Vagina (tissue), 2 donors: Measurements from ENCODE around the gene SREBF2.

Experiments used
- CTCF ChIP-seq, 3 experiments: fragments of 450-650 bp in 2 of 3; fragments of 200-600 bp in 1 of 3; sonication (generic) in 1 of 3; IDR thresholded peaks; one replicate each; pipeline ENCODE4 v1.5.1; 2017 to 2019; ENCODE audit warnings: antibody characterized with exemption in 3 of 3, mild to moderate bottlenecking in 2 of 3, moderate library complexity in 2 of 3
- POLR2A ChIP-seq, 2 donors: fragments of 450-650 bp; IDR thresholded peaks; one replicate each; pipeline ENCODE4 v1.6.1; 2017; ENCODE audit warnings: antibody characterized with exemption in 2 of 2, mild to moderate bottlenecking in 2 of 2, moderate library complexity in 2 of 2
- POLR2AphosphoS5 ChIP-seq, 2 donors: sonication (generic); formaldehyde crosslinking; IDR thresholded peaks; one replicate each; pipeline ENCODE4 v1.9.0; 2017; ENCODE audit warnings: antibody characterized with exemption in 2 of 2, mild to moderate bottlenecking in 2 of 2, low read depth in 1 of 2; ENCODE audit not compliant: insufficient read depth in 1 of 2

DNA sequence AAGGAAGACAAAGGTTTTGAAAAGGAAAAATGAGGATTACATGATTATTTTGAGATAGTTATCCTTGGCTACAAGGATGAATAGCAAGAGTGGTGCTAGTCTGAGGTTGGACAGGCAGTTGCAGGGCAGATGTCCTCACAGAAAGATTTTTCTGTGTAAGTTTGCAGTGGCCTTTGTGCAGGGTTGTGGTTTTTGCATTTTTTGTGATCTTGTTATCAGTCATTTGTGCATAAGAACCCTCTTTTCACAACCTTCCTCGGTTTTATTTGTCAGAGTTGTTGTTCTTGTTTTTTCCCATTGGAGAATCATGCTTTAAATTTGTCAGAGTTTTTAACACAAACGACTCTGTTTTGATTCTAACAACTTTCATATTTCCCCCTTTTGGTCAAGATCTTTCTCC is 31.0 kb upstream of the SREBF2 start:
- TF ChIP-seq POLR2A (IDR thresholded peaks at IDR 0.05) = no peak
- no peak for TF ChIP-seq CTCF (IDR thresholded peaks at IDR 0.05)
- TF ChIP-seq POLR2AphosphoS5 (IDR thresholded peaks at IDR 0.05; ENCODE audit: insufficient read depth in 1 of 2, low read depth in 1 of 2) = no peak
